ENCODE measurements around the gene TVP23C.

DNA sequence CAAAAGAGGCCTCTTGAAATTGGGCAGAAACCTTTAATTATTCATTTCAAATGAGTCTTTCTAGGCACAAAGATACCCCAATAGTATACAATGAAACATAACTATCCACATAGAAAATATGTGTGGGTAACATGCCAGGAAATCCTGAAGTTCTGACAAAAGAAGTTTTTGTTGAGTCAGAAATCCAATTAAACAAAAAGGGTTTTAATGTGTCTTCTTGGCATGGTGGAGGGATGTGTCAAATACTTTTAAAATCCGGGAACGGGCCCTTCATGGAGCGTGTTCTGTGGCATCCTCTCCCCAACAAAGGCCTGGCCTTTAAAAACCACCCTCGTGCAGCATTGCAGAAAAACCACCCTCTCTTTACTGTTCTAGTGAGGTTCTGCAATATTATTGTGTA is 110.0 kb downstream of the TVP23C start:
- TF ChIP-seq CTCF (conservative IDR thresholded peaks at IDR 0.05) = no peak
- no peak for TF ChIP-seq EZH2 (IDR thresholded peaks at IDR 0.05; ENCODE audit: low read depth)

Data from PC-9 (cell line).